Common myeloid progenitor, CD34-positive (primary cell): ENCODE measurements around the gene CDK5RAP2.
"Not testable (repeated sequence)": the region's sequence is repeated elsewhere in the genome, so short reads cannot be mapped to it uniquely, and the experiment has no call there.

Source experiments
- CTCF ChIA-PET: fragments of 350-600 bp; sonication (Branson Sonifier 250); formaldehyde crosslinking; loops from one replicate; lab custom pipeline; 2021; ENCODE audit warnings: antibody characterized with exemption; lab: Charles Lee
- POLR2A ChIA-PET: fragments of 350-600 bp; sonication (Branson Sonifier 250); formaldehyde crosslinking; loops from one replicate; lab custom pipeline; 2021; ENCODE audit warnings: antibody characterized with exemption; lab: Charles Lee
- DNase-seq, 3 donors: peaks; one replicate each; pipeline versions ENCODE4 v3.0.0 to v3.0.0-alpha.2; 2013
- H3K27ac ChIP-seq, 2 experiments: 1 replicate in 1 of 2; 2 replicates in 1 of 2; pipeline ENCODE4 v1.7.0; 2013; ENCODE audit warnings: inconsistent platforms in 2 of 2, low read length in 2 of 2, mild to moderate bottlenecking in 2 of 2, low read depth in 1 of 2, moderate library complexity in 1 of 2; ENCODE audit not compliant: severe bottlenecking in 2 of 2, insufficient read depth in 1 of 2, poor library complexity in 1 of 2
- H3K27me3 ChIP-seq, 5 experiments: replicated peaks in 2 of 5; 1 replicate in 3 of 5; 2 replicates in 2 of 5; pipeline versions ENCODE4 v1.6.1 to v1.7.0; 2013; ENCODE audit warnings: low read length in 4 of 5, mild to moderate bottlenecking in 2 of 5, moderate library complexity in 2 of 5, inconsistent platforms in 1 of 5; ENCODE audit not compliant: insufficient read depth in 5 of 5, control insufficient read depth in 4 of 5
- H3K36me3 ChIP-seq, 4 experiments: 1 replicate in 2 of 4; 2 replicates in 2 of 4; pipeline versions ENCODE4 v1.6.1 to v1.7.0; 2013; ENCODE audit warnings: low read length in 3 of 4, control low read depth in 1 of 4, mild to moderate bottlenecking in 1 of 4; ENCODE audit not compliant: control insufficient read depth in 4 of 4, insufficient read depth in 4 of 4
- H3K4me1 ChIP-seq, 4 experiments: 1 replicate in 3 of 4; 2 replicates in 1 of 4; pipeline versions ENCODE4 v1.6.1 to v1.7.1; 2013; ENCODE audit warnings: low read length in 3 of 4, mild to moderate bottlenecking in 3 of 4, control low read depth in 1 of 4, inconsistent platforms in 1 of 4, moderate library complexity in 1 of 4; ENCODE audit not compliant: control insufficient read depth in 4 of 4, insufficient read depth in 4 of 4; ENCODE audit errors: control extremely low read depth in 1 of 4
- H3K4me3 ChIP-seq, 7 experiments: 1 replicate in 4 of 7; 2 replicates in 3 of 7; pipeline versions ENCODE4 v1.5.1 to v1.7.0; 2013; ENCODE audit warnings: mild to moderate bottlenecking in 7 of 7, low read length in 6 of 7, moderate library complexity in 6 of 7, inconsistent platforms in 2 of 7, low read depth in 2 of 7, control low read depth in 1 of 7; ENCODE audit not compliant: insufficient read depth in 4 of 7, control insufficient read depth in 1 of 7; ENCODE audit errors: extremely low read depth in 1 of 7
- H3K9me3 ChIP-seq, 5 experiments: 1 replicate in 4 of 5; 2 replicates in 1 of 5; pipeline versions ENCODE4 v1.6.1 to v1.7.1; 2013; ENCODE audit warnings: low read length in 4 of 5, mild to moderate bottlenecking in 2 of 5, inconsistent platforms in 1 of 5, low read depth in 1 of 5, moderate library complexity in 1 of 5; ENCODE audit not compliant: control insufficient read depth in 4 of 5, insufficient read depth in 2 of 5; ENCODE audit errors: control extremely low read depth in 1 of 5
- WGBS: methylation state at CpG from one replicate; pipeline ENCODE4 v1.1.5; 2013; ENCODE audit not compliant: insufficient coverage; 5-methylcytosine and 5-hydroxymethylcytosine counted together

The CDK5RAP2 gene

DNA sequence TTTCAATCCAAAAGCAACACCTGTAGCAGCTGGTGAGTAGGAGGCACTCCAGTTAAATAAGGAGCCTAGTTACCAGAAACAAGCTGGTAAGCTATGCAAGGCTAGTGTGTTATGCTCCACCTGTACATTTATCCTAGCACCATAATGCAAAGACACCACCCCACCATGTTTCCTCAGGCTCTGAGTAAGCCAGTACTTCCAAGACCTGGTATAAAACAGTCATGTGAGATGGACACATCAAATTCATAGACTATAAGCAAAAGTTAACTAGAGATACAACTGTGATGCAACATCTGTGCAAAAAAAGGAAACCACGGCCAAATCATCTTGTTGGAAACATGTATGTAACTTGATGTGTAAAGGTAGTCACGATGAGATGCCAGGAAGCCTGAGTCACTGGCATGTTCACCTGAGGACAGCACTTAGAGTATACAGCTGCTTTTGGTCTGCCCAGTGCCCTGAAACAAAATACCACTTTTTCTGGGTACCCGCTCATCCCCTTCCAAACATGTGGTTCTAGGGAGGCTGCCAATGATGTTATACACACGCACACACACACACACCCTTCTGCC, 66.1 kb downstream of the CDK5RAP2 start:
- Histone ChIP-seq H3K36me3 (peaks cover 9 to 83% (median 56%) of the 10 kb centered on the region in 4 experiments), H3K4me3 (no peak overlapping the region)
- DNase-seq, result no peak

DNA sequence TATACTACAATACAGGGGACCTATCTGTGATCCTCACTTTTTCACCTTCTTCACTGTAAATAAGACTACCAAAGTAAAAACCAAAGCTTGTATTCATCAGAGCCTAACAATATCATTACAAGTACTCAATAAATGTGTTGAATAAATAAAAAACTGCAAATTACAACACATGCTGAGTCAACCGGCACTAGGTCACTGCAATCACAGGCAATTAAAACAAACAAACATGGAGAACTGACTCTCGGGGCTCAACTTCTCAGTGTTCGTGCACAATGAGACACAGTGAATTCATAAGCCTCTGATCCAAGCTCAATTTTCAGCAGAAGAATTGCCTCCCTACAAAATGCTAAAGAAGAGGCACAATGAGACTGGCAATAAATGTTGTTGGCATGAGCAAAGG, 69.2 kb downstream of the CDK5RAP2 start:
- ChIA-PET CTCF (interaction anchor here (1.4 kb wide), 1 partner anchor 10 kb away, joined by 4 read pairs; no protein-coding TSS in a partner anchor), POLR2A (no interaction called here)
- no peak overlapping the region for H3K4me3 ChIP-seq
- H3K36me3 ChIP-seq, result peaks cover 14 to 80% (median 54%) of the 10 kb centered on the region in 4 experiments
- 100% methylated on average over 1 of the region's 3 CpGs for WGBS
- no peaks in the 10 kb centered on the region for H3K4me1 ChIP-seq
- no peak for DNase-seq
- no peaks in the 10 kb centered on the region for H3K27me3 ChIP-seq
- H3K9me3 ChIP-seq, result peaks cover 0 to 26% (median 11%) of the 10 kb centered on the region in 5 experiments
- H3K27ac ChIP-seq, result no peak overlapping the region

More for the DNA sequence above, 66.1 kb downstream of the CDK5RAP2 start:
- 100% methylated on average over 4 of the region's 4 CpGs for WGBS
- Histone ChIP-seq H3K27me3 (no peaks in the 10 kb centered on the region), H3K4me1 (no peaks in the 10 kb centered on the region), H3K9me3 (peaks cover 0 to 9% (median 4%) of the 10 kb centered on the region in 5 experiments), H3K27ac (no peak overlapping the region)
- ChIA-PET POLR2A (no interaction called here), CTCF (interaction anchor here (1.2 kb wide), 1 partner anchor 11 kb away, joined by 3 read pairs; no protein-coding TSS in a partner anchor)

DNA sequence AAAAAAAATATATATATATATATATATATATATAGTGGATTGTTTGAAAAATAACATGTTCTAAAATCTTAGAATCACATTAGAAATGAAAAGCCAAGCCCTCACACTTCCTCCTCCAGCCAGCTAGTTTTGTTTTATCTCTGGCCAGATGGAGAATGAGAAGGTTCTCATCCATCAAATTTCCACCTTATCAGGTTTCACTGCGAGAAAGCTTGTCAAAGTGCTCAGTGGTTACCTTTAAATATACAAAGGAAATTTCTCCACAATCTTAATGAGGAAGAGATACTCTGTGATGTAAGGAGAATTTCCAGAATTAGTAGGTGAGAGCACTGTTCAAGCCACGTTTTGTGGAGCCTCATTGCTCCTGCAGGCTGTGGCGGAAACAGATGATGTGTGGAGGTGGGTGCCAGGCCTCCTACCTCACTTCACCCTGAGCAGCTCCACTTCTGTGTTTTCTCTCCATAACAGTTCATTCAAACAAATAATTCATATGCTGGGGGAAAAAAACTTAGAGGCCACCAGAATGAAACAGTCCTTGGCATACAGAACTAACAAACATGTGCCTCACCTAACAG, 71.9 kb downstream of the CDK5RAP2 start:
- H3K27ac ChIP-seq, result no peak overlapping the region
- no peak overlapping the region for H3K4me3 ChIP-seq
- ChIA-PET CTCF (no interaction called here), POLR2A (no interaction called here)
- no peaks in the 10 kb centered on the region for H3K4me1 ChIP-seq
- H3K27me3 ChIP-seq, result no peaks in the 10 kb centered on the region
- 40% methylated on average over 1 of the region's 3 CpGs for WGBS
- H3K36me3 ChIP-seq, result peaks cover 22 to 88% (median 55%) of the 10 kb centered on the region in 4 experiments
- H3K9me3 ChIP-seq, result peaks cover 2 to 37% (median 14%) of the 10 kb centered on the region in 5 experiments
- peak in 1 of 3 donors; percentile 22 for DNase-seq

DNA sequence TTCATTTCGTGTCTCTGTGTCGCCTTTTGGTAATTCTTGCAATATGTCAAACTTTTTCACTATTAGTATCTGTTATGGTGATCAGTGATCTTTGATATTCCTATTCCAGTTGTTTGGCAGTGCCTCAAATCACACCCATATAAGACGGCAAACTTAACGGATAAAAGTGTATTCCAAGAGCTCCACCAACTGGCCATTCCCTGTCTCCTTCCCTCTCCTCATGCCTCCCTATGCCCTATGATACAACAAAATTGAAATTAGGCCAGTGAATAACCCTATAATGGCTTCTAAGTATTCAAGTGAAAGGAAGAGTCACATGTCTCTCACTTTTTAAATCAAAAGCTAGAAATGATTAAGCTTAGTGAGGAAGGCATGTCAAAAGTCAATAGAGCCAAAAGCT, 74.8 kb downstream of the CDK5RAP2 start:
- POLR2A ChIA-PET, result no interaction called here
- WGBS, result 100% methylated on average over 2 of the region's 4 CpGs
- peaks cover 26 to 87% (median 42%) of the 10 kb centered on the region in 4 experiments for H3K36me3 ChIP-seq

DNA sequence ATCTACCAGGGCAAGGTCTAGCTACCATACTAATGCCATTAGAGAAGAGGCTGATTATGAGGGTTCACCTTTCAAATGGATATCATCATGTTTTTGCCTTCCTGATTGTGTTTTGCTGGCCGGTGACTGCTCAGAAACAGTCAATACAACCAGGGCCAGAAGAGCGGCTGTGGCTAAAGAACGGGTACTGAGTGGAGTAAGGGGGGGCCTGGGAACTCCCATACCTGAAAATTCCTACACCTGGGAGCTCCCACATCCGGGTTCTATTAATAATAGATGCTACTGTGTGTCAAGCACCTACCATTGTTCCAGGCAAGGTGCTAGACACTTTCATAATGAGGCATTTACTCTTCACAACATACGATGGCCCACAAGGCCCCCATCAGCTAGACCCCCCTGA, 79.2 kb downstream of the CDK5RAP2 start:
- CTCF ChIA-PET, result interaction anchor here (0.7 to 1.2 kb wide), 2 partner anchors 10 to 23 kb away, joined by 3 to 4 read pairs; no protein-coding TSS in a partner anchor
- POLR2A ChIA-PET, result no interaction called here

More for the DNA sequence above, 74.8 kb downstream of the CDK5RAP2 start:
- Histone ChIP-seq H3K4me1 (no peaks in the 10 kb centered on the region), H3K4me3 (no peak overlapping the region), H3K27me3 (no peaks in the 10 kb centered on the region), H3K27ac (no peak overlapping the region), H3K9me3 (peaks cover 2 to 28% (median 11%) of the 10 kb centered on the region in 5 experiments)
- CTCF ChIA-PET, result interaction anchor here (1.0 kb wide), 1 partner anchor 28 kb away, joined by 3 read pairs; no protein-coding TSS in a partner anchor
- DNase-seq, result no peak

DNA sequence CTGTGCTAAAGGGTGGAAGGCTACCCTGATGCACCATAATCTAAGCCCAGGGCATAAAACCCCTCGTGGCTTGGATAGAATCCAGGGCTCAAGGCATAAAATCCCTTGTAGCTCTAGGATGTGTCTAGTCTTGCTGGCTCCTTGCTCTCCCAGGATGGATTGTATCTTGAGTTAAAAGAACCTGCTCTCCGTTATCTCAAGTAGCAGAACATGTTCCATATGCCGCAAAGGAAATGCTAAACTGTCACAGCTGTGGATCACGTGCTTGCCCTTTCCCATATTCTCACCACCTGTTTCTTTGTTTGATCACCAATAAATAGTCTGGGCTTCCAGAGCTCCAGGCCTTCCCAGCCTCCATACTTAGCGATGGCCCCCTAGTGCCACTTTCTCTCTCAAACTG, 82.1 kb downstream of the CDK5RAP2 start:
- CTCF ChIA-PET, H3K27ac ChIP-seq, DNase-seq, H3K27me3 ChIP-seq, POLR2A ChIA-PET, H3K4me3 ChIP-seq, H3K4me1 ChIP-seq: not testable (repeated sequence)
- WGBS, result 98% methylated on average over 5 of the region's 5 CpGs
- Histone ChIP-seq H3K36me3 (peaks cover 0 to 39% (median 16%) of the 10 kb centered on the region in 4 experiments), H3K9me3 (peaks cover 0 to 12% (median 0%) of the 10 kb centered on the region in 5 experiments)

More for the DNA sequence above, 79.2 kb downstream of the CDK5RAP2 start:
- Histone ChIP-seq H3K4me1 (no peaks in the 10 kb centered on the region), H3K36me3 (peaks cover 11 to 66% (median 30%) of the 10 kb centered on the region in 4 experiments), H3K27ac (no peak overlapping the region), H3K27me3 (no peaks in the 10 kb centered on the region), H3K4me3 (no peak overlapping the region), H3K9me3 (peaks cover 0 to 14% (median 2%) of the 10 kb centered on the region in 5 experiments)
- DNase-seq, result no peak
- WGBS, result 100% methylated on average over 4 of the region's 5 CpGs

DNA sequence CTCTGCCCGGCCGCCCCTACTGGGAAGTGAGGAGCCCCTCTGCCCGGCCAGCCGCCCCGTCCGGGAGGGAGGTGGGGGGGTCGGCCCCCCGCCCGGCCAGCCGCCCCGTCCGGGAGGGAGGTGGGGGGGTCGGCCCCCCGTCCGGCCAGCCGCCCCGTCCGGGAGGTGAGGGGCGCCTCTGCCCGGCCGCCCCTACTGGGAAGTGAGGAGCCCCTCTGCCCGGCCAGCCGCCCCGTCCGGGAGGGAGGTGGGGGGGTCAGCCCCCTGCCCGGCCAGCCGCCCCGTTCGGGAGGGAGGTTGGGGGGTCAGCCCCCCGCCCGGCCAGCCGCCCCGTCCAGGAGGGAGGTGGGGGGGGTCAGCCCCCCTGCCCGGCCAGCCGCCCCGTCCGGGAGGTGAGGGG, 83.5 kb downstream of the CDK5RAP2 start:
- DNase-seq, H3K27me3 ChIP-seq, CTCF ChIA-PET, H3K27ac ChIP-seq, POLR2A ChIA-PET, H3K4me3 ChIP-seq, H3K4me1 ChIP-seq: not testable (repeated sequence)
- Histone ChIP-seq H3K36me3 (peaks cover 0 to 25% (median 6%) of the 10 kb centered on the region in 4 experiments), H3K9me3 (peaks cover 0 to 10% (median 0%) of the 10 kb centered on the region in 5 experiments)
- no CpG with 5 or more reads among the region's 37 CpGs for WGBS
